NCI-H2107 treated with DMSO at 0.1 percent for 48 hours (cell line): ENCODE results near the gene SERINC4.
"Not testable (repeated sequence)": the region's sequence is repeated elsewhere in the genome, so short reads cannot be mapped to it uniquely, and the experiment has no call there.

Experiments
- DNase-seq: peaks from one replicate; lab custom pipeline; 2025; ENCODE audit not compliant: unreplicated experiment; lab: John Stamatoyannopoulos, UW

SERINC4 gene

GRCh38 chr15:43799945-43800285 lies at the start of gene SERINC4:
Gene SERINC4, minus strand, starts transcription at chr15:43800220. Its CDS starts 234 bp downstream, at chr15:43799986.
- no peak for DNase-seq

GRCh38 chr15:43845421-43845820 lies 45.4 kb upstream of the SERINC4 start:
- no peak for DNase-seq

GRCh38 chr15:43832485-43832884 lies 32.5 kb upstream of the SERINC4 start:
- DNase-seq: not testable (repeated sequence)

GRCh38 chr15:43831519-43832052 lies 31.6 kb upstream of the SERINC4 start:
- DNase-seq: not testable (repeated sequence)

GRCh38 chr15:43830691-43831275 lies 30.8 kb upstream of the SERINC4 start:
- DNase-seq: not testable (repeated sequence)

- DNase-seq: not testable (repeated sequence)
These were observed 30.0 kb upstream of the SERINC4 start for GRCh38 chr15:43829951-43830540.

- no peak for DNase-seq
These were observed 28.1 kb upstream of the SERINC4 start for GRCh38 chr15:43828061-43828657.

GRCh38 chr15:43826508-43827341 lies 26.7 kb upstream of the SERINC4 start, which contains the start of gene WDR76:
Gene WDR76, plus strand, starts transcription at chr15:43827002. Its CDS starts 31 bp downstream, at chr15:43827033.
- peak; percentile 7 for DNase-seq

GRCh38 chr15:43826029-43826507 lies 26.0 kb upstream of the SERINC4 start:
- no peak for DNase-seq

- DNase-seq: not testable (repeated sequence)
These were observed 25.3 kb upstream of the SERINC4 start for GRCh38 chr15:43825305-43825704.

- peak; percentile 91 for DNase-seq
These were observed 24.6 kb upstream of the SERINC4 start, which contains the start of gene MFAP1 for GRCh38 chr15:43824302-43825246. Gene MFAP1, minus strand, starts transcription at chr15:43824690. Its CDS starts 121 bp downstream, at chr15:43824569.

GRCh38 chr15:43821505-43821904 lies 21.5 kb upstream of the SERINC4 start:
- no peak for DNase-seq

GRCh38 chr15:43815064-43815463 lies 15.0 kb upstream of the SERINC4 start:
- DNase-seq: not testable (repeated sequence)

GRCh38 chr15:43808960-43809678 lies 9.1 kb upstream of the SERINC4 start:
- no peak for DNase-seq

GRCh38 chr15:43808435-43808950 lies 8.5 kb upstream of the SERINC4 start:
- no peak for DNase-seq

GRCh38 chr15:43802676-43803075 lies 2.7 kb upstream of the SERINC4 start:
- DNase-seq: not testable (repeated sequence)

- DNase-seq: peak; percentile 36
These were observed 494 bp upstream of the SERINC4 start, which contains the start of gene HYPK for GRCh38 chr15:43800286-43801141. Gene HYPK, plus strand, starts transcription at chr15:43800599. Its CDS starts 24 bp downstream, at chr15:43800623.
